ENCODE measurements around the gene CDH11. TPM values are rescaled to one million over a fixed set of nuclear protein-coding genes. Genes with fewer than 3 reads are reported as not detected.

CDH11 gene
- total RNA-seq, 1 experiment from 2014 or later, result 5.4 TPM

- Histone ChIP-seq H4K91ac (ENCODE audit: insufficient read length, low read depth, low read length) (no peak overlapping the region), H3K27ac (ENCODE audit: insufficient read length, low read depth, low read length) (no peak overlapping the region), H3K79me2 (ENCODE audit: insufficient read depth, low read length) (no peaks in the 10 kb centered on the region), H4K5ac (ENCODE audit: insufficient read length, low read depth, low read length) (no peak overlapping the region), H4K20me1 (ENCODE audit: control insufficient read depth, insufficient read depth, insufficient read length) (no peaks in the 10 kb centered on the region), H3K4ac (ENCODE audit: low read depth, low read length) (no peak overlapping the region), H4K8ac (replicated peaks; ENCODE audit: insufficient read length, low read depth, low read length) (no peak overlapping the region), H3K56ac (ENCODE audit: insufficient read length, low read depth, low read length) (no peak overlapping the region), H3K4me1 (ENCODE audit: insufficient read depth, low read length) (peaks cover 4% of the 10 kb centered on the region; the same call in 1 of the 2 replicates), H2BK12ac (ENCODE audit: insufficient read length, low read depth, low read length) (no peak overlapping the region), H2BK120ac (ENCODE audit: low read depth, low read length, poor library complexity, severe bottlenecking) (no peak overlapping the region), H2BK20ac (ENCODE audit: low read depth, low read length, poor library complexity, severe bottlenecking) (no peak overlapping the region), H3K9me3 (ENCODE audit: control insufficient read depth, low read depth, low read length) (no peaks in the 10 kb centered on the region), H3K79me1 (ENCODE audit: insufficient read depth, low read depth, low read length, poor library complexity, severe bottlenecking) (no peaks in the 10 kb centered on the region), H3K9ac (ENCODE audit: extremely low read depth, insufficient read length, low read length) (no peak overlapping the region), H3K4me2 (ENCODE audit: insufficient read depth, insufficient read length, low read length) (no peak overlapping the region), H2BK5ac (ENCODE audit: insufficient read length, low read length) (no peak overlapping the region), H3K27me3 (ENCODE audit: insufficient read depth, low read length) (no peaks in the 10 kb centered on the region), H2AFZ (ENCODE audit: low read length) (no peak overlapping the region), H3K23me2 (ENCODE audit: insufficient read length, low read depth, low read length, poor library complexity, severe bottlenecking) (no peaks in the 10 kb centered on the region), H3K18ac (ENCODE audit: insufficient read length, low read depth, low read length) (no peak overlapping the region), H2BK15ac (ENCODE audit: low read depth, low read length) (no peak overlapping the region), H3K23ac (ENCODE audit: insufficient read length, low read depth, low read length) (no peak overlapping the region), H2AK5ac (ENCODE audit: insufficient read length, low read length) (no peak overlapping the region), H3T11ph (ENCODE audit: low read length) (no peak overlapping the region), H3K14ac (ENCODE audit: insufficient read depth, low read length) (no peak overlapping the region)
- DNase-seq, result peak; percentile 69
- no peaks in the 10 kb centered on the region for H3K36me3 Mint-ChIP-seq (ENCODE audit: insufficient read depth in 1 of 3, low read depth in 3 of 3)
- no CpG with 5 or more reads among the region's 3 CpGs for WGBS (ENCODE audit: extremely low coverage, insufficient read length, low lambda C conversion rate)
- H3K27ac Mint-ChIP-seq, result peak overlapping the region in 1 of 3 experiments; percentile 3; a peak in 1 of 7 replicates
- H3K9me3 Mint-ChIP-seq, result no peaks in the 10 kb centered on the region
- H3K4me3 Mint-ChIP-seq, result no peak overlapping the region
- TF ChIP-seq, protein P1, sequence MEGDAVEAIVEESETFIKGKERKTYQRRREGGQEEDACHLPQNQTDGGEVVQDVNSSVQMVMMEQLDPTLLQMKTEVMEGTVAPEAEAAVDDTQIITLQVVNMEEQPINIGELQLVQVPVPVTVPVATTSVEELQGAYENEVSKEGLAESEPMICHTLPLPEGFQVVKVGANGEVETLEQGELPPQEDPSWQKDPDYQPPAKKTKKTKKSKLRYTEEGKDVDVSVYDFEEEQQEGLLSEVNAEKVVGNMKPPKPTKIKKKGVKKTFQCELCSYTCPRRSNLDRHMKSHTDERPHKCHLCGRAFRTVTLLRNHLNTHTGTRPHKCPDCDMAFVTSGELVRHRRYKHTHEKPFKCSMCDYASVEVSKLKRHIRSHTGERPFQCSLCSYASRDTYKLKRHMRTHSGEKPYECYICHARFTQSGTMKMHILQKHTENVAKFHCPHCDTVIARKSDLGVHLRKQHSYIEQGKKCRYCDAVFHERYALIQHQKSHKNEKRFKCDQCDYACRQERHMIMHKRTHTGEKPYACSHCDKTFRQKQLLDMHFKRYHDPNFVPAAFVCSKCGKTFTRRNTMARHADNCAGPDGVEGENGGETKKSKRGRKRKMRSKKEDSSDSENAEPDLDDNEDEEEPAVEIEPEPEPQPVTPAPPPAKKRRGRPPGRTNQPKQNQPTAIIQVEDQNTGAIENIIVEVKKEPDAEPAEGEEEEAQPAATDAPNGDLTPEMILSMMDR (conservative IDR thresholded peaks at IDR 0.05), result no peak
- H3K27me3 Mint-ChIP-seq (ENCODE audit: low read depth), result no peaks in the 10 kb centered on the region
- H3K4me1 Mint-ChIP-seq, result peaks cover 12 to 14% of the 10 kb centered on the region in 2 experiments
Observed at GRCh38 chr16:65154321-65154720, 32.5 kb upstream of the CDH11 start.
